K562 (cell line): ENCODE data around the gene DDRGK1. TPM values are rescaled to one million over a fixed set of nuclear protein-coding genes. Genes with fewer than 3 reads are reported as not detected.

Experiments used
- CC2D1A ChIP-seq: fragments of 450-650 bp; IDR thresholded peaks from 2 replicates; pipeline ENCODE4 v1.6.1; 2017; ENCODE audit warnings: mild to moderate bottlenecking
- FUS ChIP-seq: fragments of 200-400 bp; formaldehyde crosslinking; optimal IDR thresholded peaks from 2 replicates; pipeline ENCODE3; 2017; ENCODE audit warnings: low read depth, low read length
- IRF2 ChIP-seq: sonication (generic); formaldehyde crosslinking; IDR thresholded peaks from 2 replicates; pipeline ENCODE4 v1.8.1; 2022; ENCODE audit warnings: mild to moderate bottlenecking, missing genetic modification reagents
- NFYB ChIP-seq: IDR thresholded peaks from 2 replicates; pipeline ENCODE4 v1.6.1; 2011; ENCODE audit warnings: mild to moderate bottlenecking, moderate library complexity; ENCODE audit not compliant: insufficient read length; ENCODE audit errors: extremely low read depth
- NR4A1 ChIP-seq, 2 experiments: fragments of 250-450 bp in 1 of 2; fragments of 450-650 bp in 1 of 2; sonication (Bioruptor Pico) in 1 of 2; IDR thresholded peaks; 2 replicates each; pipeline versions ENCODE4 v1.4.0 to v1.6.1; 2016 to 2020; ENCODE audit warnings: mild to moderate bottlenecking in 2 of 2, missing compliant biosample characterization in 1 of 2, missing genetic modification characterization in 1 of 2, moderate library complexity in 1 of 2
- SIX5 ChIP-seq, 2 experiments: IDR thresholded peaks; 2 replicates each; pipeline ENCODE4 v1.6.1; 2011; ENCODE audit warnings: low read length in 2 of 2, borderline replicate concordance in 1 of 2, low read depth in 1 of 2, mild to moderate bottlenecking in 1 of 2, moderate library complexity in 1 of 2; ENCODE audit not compliant: insufficient read depth in 1 of 2
- SMC3 ChIP-seq: conservative IDR thresholded peaks from 2 replicates; pipeline ENCODE4 v1.6.1; 2011; ENCODE audit warnings: low read depth, low read length, improper control_type of control experiment; ENCODE audit not compliant: insufficient read depth
- STAT6 ChIP-seq: sonication (generic); formaldehyde crosslinking; IDR thresholded peaks from 2 replicates; pipeline ENCODE4 v1.8.1; 2023; ENCODE audit warnings: mild to moderate bottlenecking, missing genetic modification reagents
- U2AF2 ChIP-seq: fragments of 200-400 bp; formaldehyde crosslinking; optimal IDR thresholded peaks from 2 replicates; pipeline ENCODE3; 2017; ENCODE audit warnings: low read depth, mild to moderate bottlenecking, low read length
- ZC3H8 ChIP-seq: fragments of 450-650 bp; IDR thresholded peaks from 2 replicates; pipeline ENCODE4 v1.6.1; 2017
- ZNF197 ChIP-seq: fragments of 200-800 bp; sonication (Bioruptor generic); IDR thresholded peaks from 2 replicates; pipeline ENCODE4 v1.6.1; 2016; ENCODE audit warnings: low read depth, missing genetic modification characterization, missing compliant biosample characterization
- ZNF224 ChIP-seq: sonication (generic); formaldehyde crosslinking; IDR thresholded peaks from 2 replicates; pipeline ENCODE4 v1.8.0; 2022; ENCODE audit warnings: mild to moderate bottlenecking, missing genetic modification reagents
- ZNF23 ChIP-seq: fragments of 250-450 bp; sonication (Bioruptor Pico); IDR thresholded peaks from 2 replicates; pipeline ENCODE4 v1.4.0; 2020; ENCODE audit warnings: mild to moderate bottlenecking
- ZNF444 ChIP-seq: fragments of 250-450 bp; sonication (Bioruptor Pico); IDR thresholded peaks from 2 replicates; pipeline ENCODE4 v1.4.0; 2020; ENCODE audit warnings: mild to moderate bottlenecking, moderate library complexity
- ZNF512 ChIP-seq: IDR thresholded peaks from 2 replicates; pipeline ENCODE4 v1.6.1; 2016; ENCODE audit warnings: missing genetic modification characterization, missing compliant biosample characterization
- ZNF644 ChIP-seq: fragments of 200-800 bp; sonication (Bioruptor generic); IDR thresholded peaks from 2 replicates; pipeline ENCODE4 v1.6.1; 2016; ENCODE audit warnings: low read depth, missing genetic modification characterization, missing compliant biosample characterization
- polyA plus RNA-seq, 8 experiments: library from polyadenylated mRNA; depleted of rRNA in 4 of 8; stranded (reverse) in 5 of 8; unstranded in 3 of 8; fragments of >200 nt; fragmentation: Nextera tagmentation in 2 of 8; fragmentation: Illumina TruSeq in 1 of 8; extraction: Ambion mirVana in 2 of 8; extraction: Trizol in 1 of 8; gene quantifications; 2 replicates each; pipeline versions ENCODE4 v1.2.1 to v1.2.3, GENCODE V29; 2011 to 2014; ENCODE audit warnings: inconsistent platforms in 1 of 8, missing spikeins in 1 of 8
- total RNA-seq, 7 experiments: library from RNA; depleted of rRNA in 6 of 7; stranded (reverse); fragments of >200 nt in 6 of 7; fragmentation: Illumina TruSeq in 2 of 7; extraction: Trizol in 2 of 7; gene quantifications; 2 replicates each; pipeline versions ENCODE4 v1.2.1 to v1.2.3, GENCODE V29; 2011 to 2021; ENCODE audit warnings: low replicate concordance in 1 of 7

Gene DDRGK1
- total and polyA plus RNA-seq, 9 of the 15 experiments (the other 6 are each of a cell fraction or from before 2014, with no cell fraction given), result 2.3 to 54.4 (median 29.1) TPM

- TF ChIP-seq FUS, result no peak
- TF ChIP-seq ZNF23 (CRISPR knock-in tag), result no peak
- no peak for TF ChIP-seq SIX5 (IDR thresholded peaks at IDR 0.05; ENCODE audit: borderline replicate concordance in 1 of 2, insufficient read depth in 1 of 2, low read depth in 1 of 2, low read length in 2 of 2)
- no peak for TF ChIP-seq ZNF512 (tag)
- TF ChIP-seq CC2D1A, result no peak
- TF ChIP-seq SMC3, result peak; percentile 56
- no peak for TF ChIP-seq NR4A1 (CRISPR knock-in tag; IDR thresholded peaks at IDR 0.05)
- TF ChIP-seq NR4A1 (tag; IDR thresholded peaks at IDR 0.05), result no peak
- TF ChIP-seq IRF2, result no peak
- no peak for TF ChIP-seq ZNF644
- TF ChIP-seq U2AF2, result no peak
- TF ChIP-seq ZC3H8, result no peak
- TF ChIP-seq ZNF224 (CRISPR knock-in tag), result no peak
- no peak for TF ChIP-seq ZNF197 (CRISPR knock-in tag)
- TF ChIP-seq ZNF444 (CRISPR knock-in tag), result no peak
- no peak for TF ChIP-seq STAT6 (CRISPR knock-in tag)
- TF ChIP-seq NFYB, result no peak
Measured at GRCh38 chr20:3218307-3218988, 14.0 kb upstream of the DDRGK1 start (continued).
